Activated CD4-positive, alpha-beta T cell treated with anti-CD3 and anti-CD28 coated beads, Interleukin-2, amount 50 U/mL, for 4 hours (primary cell): ENCODE results near the gene FAM222A.
A peak's percentile ranks its signal among the peaks of the same experiment; 100 is the strongest.

Experiments used
- DNase-seq, 2 experiments: peaks; one replicate each; pipeline ENCODE4 v3.0.0-alpha.2; 2020

The FAM222A gene

DNA sequence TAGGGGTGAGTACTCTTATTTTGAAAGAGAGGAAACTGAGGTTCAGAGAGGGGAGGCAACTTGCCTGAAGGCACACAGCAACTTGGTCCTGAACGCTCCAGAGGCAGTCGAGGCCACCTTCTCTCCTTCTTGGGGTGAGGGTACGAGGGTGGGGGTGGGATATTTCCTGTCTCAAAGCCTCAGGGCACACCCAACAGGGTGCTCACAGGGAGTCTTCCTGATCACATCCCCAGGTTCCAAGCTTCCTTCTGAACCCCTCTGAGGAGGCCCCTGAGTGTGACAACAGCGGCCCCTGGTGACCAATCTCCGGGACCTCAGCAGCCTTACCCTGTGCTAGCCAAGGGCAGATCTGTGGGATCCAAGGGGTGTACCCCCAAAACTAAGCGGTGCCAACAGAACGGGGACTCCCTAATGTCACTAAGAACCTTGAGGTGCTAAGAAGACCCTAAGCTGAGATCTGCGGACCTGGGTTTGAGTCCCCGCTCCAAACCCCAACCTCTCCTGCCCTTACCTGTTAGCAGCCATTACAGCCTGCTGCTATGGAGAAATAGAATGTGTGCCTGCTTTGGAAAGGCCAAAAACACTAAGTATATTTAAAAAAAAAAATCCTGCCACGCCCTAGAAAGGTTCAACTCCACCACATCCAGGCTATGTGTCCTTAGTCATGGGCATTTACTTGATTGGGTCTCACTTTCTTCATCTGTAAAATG, 61.7 kb downstream of the FAM222A start:
- peak; percentile 65 to 72 for DNase-seq

DNA sequence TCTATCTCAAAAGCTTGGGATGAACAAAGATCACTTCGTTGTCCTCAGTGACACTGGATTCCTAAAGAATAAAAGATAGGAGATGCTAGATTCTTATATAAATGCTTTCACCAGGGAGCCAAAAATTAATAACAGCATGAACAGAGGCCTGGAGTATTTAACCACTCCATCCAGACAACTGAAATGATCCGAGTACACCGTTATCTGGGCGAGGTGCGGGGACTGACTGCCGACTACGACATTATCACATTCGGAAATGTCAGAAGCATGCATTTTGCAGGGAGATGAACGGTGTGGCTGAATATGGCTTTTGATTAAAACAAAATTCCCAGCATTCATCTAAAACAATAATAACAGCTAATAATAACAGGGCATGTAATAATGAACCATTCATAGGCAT, 63.0 kb downstream of the FAM222A start:
- no peak for DNase-seq

DNA sequence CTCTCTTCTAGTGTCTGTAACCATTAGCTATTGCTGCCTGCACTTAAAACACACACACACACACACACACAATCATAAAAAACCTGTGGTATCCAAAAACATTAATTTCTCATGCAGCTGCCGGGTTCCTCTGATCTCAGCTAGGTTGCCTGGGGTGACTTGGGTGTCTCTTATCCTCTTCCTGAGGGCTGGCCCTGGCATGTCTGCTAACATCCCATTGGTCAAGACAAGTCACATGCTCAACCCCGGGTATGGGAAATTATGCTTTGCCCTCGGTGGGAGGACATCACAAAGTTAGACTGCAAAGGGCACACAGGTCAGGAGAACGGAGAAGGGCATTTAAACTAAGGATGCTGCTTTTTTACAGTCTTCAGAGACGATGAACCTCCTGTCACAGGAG, 63.9 kb downstream of the FAM222A start:
- DNase-seq = peak; percentile 10

GRCh38 chr12:109778684-109779083, 65.1 kb downstream of the FAM222A start:
- no peak for DNase-seq

GRCh38 chr12:109779382-109779781, 65.8 kb downstream of the FAM222A start:
- DNase-seq = no peak

DNA sequence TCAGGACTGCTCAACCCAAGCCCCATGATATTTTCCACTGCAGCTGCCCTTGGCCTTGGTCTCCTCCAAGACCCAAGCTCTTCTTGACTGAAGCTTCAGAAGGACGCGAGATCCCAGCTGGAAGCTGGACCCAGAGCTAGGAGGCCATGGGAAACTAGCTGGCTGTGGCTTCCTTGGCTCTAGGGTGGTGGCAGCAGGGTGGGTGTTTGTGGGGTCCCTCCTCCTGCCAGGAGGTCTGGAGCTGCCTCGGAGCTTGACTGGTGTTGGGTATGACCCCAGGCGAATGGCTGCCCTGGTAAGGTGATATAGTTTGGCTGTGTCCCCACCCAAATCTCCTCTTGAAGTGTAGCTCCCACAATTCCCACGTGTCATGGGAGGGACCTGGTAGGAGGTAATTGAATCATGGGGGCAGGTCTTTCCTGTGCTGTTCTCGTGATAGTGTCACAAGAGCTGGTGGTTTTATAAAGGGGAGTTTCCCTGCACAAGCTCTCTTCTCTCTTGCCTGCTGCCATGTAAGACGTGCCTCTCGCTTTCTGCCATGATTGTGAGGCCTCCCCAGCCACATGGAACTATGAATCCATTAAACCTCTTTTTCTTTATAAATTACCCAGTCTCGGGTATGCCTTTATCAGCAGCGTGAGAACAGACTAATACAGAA, 68.2 kb downstream of the FAM222A start:
- no peak for DNase-seq

GRCh38 chr12:109782326-109782703, 68.7 kb downstream of the FAM222A start:
- no peak for DNase-seq

- DNase-seq = no peak
These were observed 69.7 kb downstream of the FAM222A start for GRCh38 chr12:109783135-109783964.

DNA sequence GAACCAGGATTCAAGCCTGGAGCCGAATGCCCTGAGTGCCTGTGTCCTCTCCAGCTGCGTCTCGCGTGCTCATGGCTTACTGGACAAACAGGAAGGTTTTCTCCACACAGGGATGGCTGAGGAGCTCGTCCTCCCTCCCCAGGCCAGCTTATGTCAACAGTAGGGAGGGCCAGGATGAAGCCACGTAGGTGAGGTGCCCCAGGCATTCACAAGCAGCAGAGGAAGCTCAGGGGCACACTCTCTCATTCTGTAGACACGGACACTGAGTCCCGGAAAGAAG, 70.3 kb downstream of the FAM222A start:
- no peak for DNase-seq

GRCh38 chr12:109785854-109786253, 72.2 kb downstream of the FAM222A start:
- DNase-seq = no peak

DNA sequence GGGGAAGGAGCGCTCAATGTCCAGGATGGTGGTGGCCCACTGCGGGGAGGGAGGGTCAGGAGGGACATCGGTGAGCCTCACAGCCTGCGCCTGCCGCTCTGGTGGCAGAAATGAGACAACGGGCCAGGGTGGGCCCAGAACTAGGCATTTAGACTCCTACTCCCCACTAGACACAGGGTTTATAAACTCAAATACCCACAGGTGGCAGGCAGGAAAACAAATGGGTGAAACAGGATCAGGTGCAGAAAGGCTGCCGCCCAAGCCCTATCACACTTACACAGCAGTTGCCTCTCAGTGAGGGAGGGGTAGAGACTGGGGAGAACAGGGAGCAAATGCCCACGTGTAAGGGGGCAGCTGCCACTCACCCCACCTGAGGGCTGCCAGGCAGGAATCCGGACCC, 73.2 kb downstream of the FAM222A start:
- no peak for DNase-seq

DNA sequence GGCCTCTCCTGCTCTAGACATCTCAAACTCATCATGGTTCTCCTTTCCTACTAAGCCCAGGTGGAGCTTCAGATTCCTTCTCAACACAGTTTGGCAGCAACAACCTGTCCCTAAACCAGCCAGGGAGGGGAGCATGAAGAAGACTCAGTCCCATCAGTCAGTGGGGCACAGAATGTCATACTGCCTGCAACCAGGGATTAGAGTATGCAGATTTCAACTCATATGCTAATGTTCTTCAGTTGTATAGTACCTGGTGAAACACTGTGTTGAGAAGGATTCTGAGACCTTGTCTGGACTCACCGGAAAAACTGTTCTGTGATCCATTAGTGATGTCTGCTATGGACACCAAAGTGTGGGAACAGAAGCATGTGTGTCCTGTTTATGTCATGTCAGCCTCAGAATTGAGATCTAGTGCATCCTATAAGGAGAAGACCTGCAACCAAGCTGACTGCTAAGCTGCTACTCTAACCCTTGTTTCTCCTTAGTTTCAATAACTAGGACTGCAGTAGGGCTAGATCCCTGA, 76.0 kb downstream of the FAM222A start:
- no peak for DNase-seq

DNA sequence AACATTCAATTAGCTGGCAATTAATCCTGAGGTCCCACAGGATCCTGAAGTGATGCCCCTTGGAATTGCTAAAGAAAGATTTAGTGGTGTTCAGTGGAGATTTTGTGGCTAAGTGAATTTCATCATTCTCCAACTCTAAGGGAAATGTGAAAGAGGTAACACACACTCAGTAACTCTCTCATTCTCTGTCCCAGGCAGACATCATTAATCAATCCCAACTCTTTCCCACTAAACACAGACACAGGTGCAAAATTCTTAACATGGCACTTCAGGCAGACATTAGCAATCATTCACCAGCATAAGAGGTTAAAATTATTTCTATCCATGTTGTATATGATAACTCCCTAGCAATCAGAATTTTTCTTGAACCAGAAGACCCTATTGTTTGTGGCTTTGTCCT, 79.4 kb downstream of the FAM222A start:
- no peak for DNase-seq

DNA sequence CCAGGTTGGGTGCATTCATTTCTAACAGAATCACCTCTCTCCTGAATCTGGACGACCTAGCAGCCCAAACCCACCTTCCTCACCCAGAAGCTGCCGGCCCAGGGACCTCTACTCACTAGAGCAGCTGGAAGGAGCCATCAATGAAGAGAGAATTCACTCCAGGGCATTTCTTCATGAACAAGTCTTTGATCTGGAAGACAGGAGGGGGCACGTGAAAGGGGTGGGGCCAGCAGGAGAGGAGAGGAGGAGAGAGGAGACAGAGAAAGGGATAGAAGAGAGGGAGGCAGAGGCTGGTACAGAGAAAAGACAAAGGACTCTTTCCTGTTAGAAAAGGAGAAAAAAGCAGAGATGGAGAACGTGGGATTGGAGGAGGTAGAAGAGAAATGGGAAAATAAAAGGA, 79.8 kb downstream of the FAM222A start:
- DNase-seq = no peak

DNA sequence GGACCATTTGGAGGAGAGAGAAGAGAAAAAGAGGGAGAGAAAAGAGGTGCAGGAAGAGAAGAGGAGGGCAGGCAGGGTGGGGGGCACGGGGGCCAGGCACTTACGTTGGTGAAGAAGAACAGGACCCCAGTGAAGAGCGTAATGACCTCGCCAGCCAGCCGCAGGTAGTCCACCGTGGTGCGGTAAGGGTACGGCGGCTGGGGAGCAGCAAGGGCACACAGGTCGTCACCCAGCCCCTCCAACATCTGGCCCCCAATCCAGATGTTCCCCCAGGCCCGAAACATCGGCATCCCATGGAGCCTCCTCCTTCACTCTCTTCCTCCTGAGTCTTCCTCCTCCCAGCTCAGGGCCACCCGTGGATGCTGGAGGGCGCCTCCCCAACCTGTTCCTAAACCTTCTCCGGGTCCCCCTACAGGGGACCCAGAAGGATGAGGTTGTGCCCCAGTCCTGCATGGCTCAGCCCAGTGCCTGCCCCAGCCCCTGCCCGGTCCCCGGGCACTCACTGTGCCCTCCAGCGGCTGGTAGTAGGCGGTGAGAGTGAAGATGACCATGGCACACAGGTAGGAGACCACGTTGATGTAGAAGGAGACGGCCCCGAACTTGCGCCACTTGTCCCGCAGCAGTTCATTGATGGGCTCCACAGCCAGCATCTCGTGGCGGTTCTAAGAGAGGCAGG, 80.3 kb downstream of the FAM222A start:
- no peak for DNase-seq

- DNase-seq = no peak
These were observed 81.4 kb downstream of the FAM222A start for GRCh38 chr12:109795023-109795422.

GRCh38 chr12:109796057-109796456, 82.4 kb downstream of the FAM222A start:
- DNase-seq = no peak

- DNase-seq = no peak
These were observed 84.5 kb downstream of the FAM222A start for GRCh38 chr12:109797905-109798669.

DNA sequence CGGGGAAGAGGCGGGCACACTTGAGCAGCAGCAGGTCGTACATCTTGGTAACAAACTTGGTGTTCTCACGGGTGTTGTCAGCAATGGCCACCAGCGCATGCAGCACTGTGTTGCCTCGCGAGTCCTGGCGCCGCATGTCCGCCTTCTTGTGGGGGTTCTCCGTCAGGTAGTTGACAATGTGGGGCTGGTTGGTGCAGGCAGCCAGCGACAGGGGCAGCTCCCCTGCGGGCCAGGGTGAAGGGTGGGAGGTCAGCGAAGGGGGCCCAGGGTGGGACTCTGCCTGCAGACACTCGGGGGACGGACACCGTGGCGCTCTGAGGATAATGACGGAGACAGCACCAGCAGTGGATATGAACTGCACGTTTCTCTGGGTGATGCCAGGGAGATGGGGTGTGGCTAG, 85.1 kb downstream of the FAM222A start:
- DNase-seq = no peak

GRCh38 chr12:109800536-109800935, 86.9 kb downstream of the FAM222A start:
- DNase-seq = no peak

DNA sequence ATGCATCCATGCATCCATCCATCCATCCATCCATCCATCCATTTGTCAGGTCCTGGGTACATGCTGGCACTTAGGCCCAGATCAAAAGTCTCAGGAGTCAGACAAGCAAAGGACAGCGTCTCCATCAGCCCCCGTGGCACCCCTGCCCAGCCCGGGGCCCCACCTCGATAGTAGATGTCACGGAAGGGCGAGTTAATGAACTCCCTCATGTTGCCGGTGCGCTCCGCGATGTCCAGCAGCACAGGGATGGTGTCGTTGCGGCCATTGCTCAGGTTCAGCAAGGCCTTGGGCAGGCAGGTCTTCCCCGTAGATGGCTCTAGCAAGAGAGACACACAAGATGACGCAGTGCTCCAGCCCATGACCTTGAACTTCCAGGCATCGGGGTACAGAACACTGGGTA, 89.2 kb downstream of the FAM222A start:
- no peak for DNase-seq

GRCh38 chr12:109803678-109804077, 90.1 kb downstream of the FAM222A start:
- DNase-seq = no peak
